Cerebellar cortex (tissue), 1 donor: ENCODE data around the gene BBX.
"Not testable (repeated sequence)": the region's sequence is repeated elsewhere in the genome, so short reads cannot be mapped to it uniquely, and the experiment has no call there.

Source experiments
- DNase-seq: peaks from one replicate; pipeline ENCODE4 v3.0.0-alpha.2; 2015; ENCODE audit warnings: low spot score

Gene BBX

GRCh38 chr3:107543666-107544065, 20.9 kb downstream of the BBX start:
- DNase-seq = peak; percentile 16

GRCh38 chr3:107545680-107546120, 22.9 kb downstream of the BBX start:
- no peak for DNase-seq

DNA sequence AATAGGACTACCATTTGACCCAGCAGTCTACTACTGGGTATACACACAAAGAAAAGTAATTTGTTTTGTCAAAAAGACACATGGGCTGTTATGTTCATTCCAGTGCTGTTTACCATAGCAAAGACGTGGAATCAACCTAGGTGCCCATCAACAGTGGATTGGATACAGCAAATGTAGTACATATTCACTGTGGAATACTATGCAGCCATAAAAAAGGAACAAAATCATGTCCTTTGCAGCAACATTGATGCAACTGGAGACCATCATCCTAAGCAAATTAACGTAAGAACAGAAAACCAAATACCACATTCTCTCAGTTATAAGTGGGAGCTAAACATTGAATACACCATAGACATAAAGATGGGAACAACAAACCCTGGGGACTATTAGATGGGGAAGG, 25.8 kb downstream of the BBX start:
- DNase-seq = no peak

- no peak for DNase-seq
Measured at GRCh38 chr3:107555359-107555758, 32.6 kb downstream of the BBX start.

DNA sequence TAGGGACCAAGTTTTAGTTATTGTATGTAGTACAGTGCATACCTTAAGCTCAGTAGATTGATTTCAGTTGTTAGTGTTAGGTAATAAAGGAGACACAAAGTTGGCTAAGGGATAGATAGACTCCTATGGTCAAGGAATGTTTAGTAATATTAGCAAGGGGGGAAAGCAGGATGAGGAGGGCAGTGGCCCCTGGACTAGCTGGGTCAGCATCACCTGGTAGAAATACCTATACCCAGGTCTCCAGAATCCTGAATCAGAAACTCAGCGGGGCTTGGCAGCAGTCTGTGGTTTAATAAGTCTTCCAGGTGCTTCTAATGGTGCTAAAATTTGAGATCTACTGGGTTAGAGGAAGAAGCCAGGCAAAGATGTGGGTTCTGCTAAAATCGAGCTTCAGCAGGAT, 35.0 kb downstream of the BBX start:
- no peak for DNase-seq

GRCh38 chr3:107560166-107560565, 37.4 kb downstream of the BBX start:
- no peak for DNase-seq

DNA sequence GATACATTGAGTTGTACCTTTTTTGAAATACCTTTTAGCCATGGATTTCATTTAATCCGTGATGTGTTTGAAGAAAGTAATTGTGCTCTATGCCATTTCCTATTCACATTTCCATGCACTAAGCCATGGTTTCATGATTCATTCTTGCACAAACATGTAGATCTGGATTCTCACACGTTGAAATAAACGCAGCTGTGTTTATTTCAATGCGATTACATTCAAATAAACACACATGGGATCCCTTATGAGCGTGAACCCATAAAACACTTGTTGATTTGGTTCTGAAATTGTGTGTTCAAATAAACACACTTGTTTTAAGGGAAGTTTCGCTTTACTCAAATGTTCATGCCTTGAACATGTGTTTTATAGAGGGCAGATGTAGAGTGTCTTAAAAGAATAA, 39.2 kb downstream of the BBX start:
- no peak for DNase-seq

DNA sequence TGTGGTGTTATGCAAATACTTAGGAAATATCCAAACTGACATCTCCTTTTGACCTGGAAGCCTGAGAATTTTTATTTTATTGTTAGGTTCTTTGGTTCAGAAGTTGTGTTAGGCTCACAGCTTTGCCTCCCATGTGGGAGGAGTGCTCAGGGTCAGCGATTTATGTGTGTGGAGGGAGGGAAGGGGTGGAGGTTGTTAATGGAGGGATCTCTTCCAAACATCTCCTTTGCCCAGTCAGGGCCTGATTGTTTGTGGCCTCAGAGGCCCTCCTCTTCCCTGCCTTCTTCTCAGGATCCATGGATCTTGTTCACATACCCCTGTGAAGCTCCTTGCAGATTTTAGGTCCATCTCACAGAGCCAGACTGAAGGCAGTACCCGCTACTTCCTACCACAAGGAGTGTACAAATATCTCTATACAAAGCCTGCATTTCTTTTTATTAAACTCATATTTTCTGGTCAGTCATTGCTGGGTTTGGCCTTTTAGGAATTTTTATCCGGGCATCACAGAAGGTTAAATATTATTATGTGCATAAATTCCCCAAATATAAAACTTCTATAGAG, 40.3 kb downstream of the BBX start:
- DNase-seq = peak; percentile 8

GRCh38 chr3:107565244-107565643, 42.5 kb downstream of the BBX start:
- not testable (repeated sequence) for DNase-seq

- not testable (repeated sequence) for DNase-seq
Measured at GRCh38 chr3:107571089-107571488, 48.3 kb downstream of the BBX start.

- DNase-seq = not testable (repeated sequence)
Measured at GRCh38 chr3:107571492-107571891, 48.7 kb downstream of the BBX start.

DNA sequence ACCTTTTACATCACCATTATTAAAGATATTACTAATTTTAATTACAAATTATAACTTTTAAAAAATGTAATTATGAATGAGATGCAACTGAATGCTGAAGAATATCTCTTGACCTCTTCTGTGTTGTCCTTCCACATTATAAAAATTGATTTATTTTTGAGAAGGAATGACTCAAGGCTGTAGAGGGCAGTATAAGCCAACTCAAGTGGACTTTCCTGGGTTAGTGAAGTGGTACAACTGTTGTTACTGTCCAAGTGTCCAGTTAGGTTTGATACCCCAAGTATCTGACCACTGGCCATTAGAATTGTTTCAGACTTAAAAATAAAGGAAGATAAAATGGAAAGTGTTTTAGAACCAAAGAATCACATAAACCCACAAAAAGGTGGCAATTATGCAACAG, 51.9 kb downstream of the BBX start:
- peak; percentile 33 for DNase-seq

GRCh38 chr3:107578091-107578490, 55.3 kb downstream of the BBX start:
- no peak for DNase-seq

DNA sequence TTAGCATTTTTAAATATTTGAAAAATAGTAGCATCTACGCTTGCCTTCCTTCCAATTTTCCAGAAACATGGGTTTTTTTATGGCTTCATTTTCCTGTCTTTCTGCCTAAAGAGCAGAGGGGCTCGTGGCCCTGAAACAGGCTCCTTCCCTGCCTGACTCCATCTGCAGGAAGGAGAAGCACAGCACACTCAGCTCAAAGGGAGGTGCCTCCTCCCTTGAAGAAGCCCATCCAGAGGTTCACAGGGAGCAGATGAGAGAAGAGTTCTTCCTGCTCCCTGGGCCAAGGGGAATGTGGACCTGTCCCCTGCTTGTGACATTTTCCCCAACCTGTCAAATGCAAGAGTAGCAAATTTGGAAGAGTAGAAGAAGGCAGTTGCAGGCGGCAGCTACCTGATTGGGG, 55.8 kb downstream of the BBX start:
- no peak for DNase-seq

GRCh38 chr3:107579371-107579770, 56.6 kb downstream of the BBX start:
- DNase-seq = no peak

- no peak for DNase-seq
Measured at GRCh38 chr3:107581230-107581629, 58.5 kb downstream of the BBX start.

GRCh38 chr3:107588217-107588616, 65.5 kb downstream of the BBX start:
- peak; percentile 9 for DNase-seq

DNA sequence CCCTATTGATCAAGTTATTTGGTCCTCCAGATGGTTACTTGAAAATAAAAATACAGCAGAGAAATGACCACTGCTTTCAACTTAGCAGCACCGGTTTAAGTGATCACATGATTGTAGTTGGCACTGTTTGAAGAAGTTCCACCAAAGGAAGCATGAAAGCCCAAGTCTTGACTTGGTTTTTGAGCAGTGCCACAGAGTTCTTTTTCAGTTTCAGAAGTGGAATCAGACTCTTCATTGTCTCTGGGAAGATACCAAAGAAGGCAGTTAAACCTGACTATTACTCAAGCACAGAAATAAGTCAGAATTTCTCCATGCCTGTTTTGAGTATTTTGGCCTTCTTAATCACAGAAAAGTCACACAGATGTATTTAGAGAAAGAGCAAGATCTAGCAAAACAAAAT, 66.7 kb downstream of the BBX start:
- no peak for DNase-seq

GRCh38 chr3:107590786-107591185, 68.0 kb downstream of the BBX start:
- no peak for DNase-seq

DNA sequence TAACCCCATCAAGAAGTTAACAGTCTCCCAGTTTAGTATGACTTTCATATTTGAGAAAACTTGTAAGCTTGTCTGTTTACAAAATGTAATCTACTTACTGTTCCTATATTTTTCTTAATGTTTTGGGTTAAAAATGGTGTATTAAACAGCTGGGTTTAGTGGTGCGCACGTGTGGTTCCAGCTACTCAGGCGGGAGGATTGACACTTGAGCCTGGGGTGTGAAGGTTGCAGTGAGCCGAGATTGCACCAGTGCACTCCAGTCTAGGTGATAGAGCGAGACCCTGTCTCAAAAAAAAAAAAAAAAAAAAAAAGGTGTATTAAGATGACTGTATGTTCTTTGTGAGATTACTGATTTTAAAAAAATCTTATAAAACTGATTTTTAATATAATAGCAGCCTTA, 69.3 kb downstream of the BBX start:
- DNase-seq = no peak

DNA sequence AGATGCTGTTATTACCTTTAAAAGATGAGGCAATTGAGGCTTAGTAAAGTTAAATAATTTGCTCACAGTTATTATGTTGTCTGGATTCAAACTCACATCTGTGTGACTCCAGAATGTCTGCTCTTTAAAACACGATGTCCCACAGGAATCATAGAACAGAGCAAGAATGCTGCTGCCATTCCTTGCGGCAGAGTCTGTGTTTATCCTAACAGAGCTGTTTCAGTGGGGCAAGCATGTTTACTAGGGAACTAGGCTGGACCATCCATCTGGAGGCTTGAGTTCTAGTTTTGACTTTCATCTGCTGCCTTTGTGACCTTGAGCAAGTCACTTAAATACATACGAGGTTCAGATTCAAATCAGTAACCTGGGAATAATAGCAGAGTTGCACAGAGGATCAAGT, 72.1 kb downstream of the BBX start:
- no peak for DNase-seq

DNA sequence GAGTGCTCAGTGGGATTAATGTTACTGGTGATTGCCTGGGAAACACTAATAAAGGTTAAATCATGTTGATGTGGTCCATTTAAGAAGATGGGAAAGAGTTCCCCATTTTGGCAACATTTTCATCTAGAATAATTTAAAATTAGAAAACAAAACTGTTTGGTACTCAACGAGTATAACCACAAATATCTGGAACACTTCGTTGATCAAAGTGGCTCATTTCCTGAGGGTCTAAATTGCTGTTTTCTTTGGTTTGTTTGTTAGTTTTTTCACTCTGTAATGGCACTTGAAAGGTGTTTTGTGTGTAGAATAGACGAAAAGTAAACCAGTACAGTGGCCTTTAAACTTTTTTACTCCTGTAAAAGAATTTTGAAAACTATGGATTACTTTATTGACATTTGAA, 73.9 kb downstream of the BBX start:
- DNase-seq = no peak

DNA sequence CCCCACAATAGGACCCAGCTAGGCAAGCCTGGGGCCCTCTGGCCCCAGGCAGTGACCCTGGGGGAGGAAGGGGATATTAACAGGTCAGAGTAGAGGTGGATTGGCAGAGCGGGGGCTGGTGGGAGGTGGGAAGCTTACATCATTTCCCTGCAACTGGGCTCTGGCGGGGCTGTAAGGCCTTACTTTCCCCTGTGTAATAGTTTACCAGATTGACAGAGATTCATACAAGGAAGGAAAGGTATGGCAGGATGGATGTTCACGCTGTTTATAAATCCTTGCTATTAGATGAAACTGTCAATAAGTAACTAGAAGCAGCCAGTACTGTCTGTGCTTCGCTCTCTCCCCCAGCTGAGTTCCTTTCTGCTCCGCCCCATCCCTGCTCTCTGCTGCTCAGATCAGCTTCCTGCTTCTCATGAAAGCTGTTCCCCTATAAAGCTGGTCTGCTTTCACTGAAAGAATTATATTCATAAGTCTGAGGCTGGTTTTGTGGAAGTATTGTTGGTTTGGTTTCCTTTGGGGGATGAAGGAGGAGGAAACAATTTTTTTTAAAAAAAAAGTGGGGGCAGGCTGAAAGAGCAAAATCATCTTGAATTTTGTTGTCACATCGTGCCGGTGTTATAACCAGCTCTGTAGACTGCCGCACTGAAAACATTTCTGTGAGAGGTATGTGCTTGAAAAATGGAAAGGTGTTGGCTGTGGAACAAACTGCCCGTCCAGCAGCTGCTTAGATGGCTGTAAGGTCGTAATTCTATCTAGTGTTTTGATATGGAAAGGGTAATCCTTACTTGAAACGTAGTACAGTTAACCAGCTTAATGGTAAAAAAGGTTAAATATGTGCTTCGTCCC, 76.4 kb downstream of the BBX start:
- peak; percentile 58 for DNase-seq

DNA sequence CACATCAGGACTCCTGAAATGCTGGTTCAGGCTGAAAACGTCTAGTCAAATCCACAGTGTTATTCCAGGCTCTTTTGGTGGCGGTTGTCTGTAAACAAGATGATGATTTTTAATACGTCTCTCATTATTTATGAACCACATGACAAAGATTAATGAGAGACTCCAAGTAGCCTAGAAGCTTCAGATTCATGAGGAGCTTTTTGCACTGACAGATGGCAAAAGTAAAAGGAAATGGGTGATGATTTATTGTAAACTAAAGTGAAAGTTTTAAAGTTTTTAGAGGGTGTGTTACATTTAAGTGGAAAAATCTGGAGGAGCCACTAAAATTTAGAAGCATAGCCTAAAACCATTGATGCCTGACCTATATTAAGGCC, 77.0 kb downstream of the BBX start:
- DNase-seq = no peak
